PFSK-1 (cell line): ENCODE measurements around the gene SLC2A8.

ENCODE experiments used
- FOXP2 ChIP-seq: optimal IDR thresholded peaks from 2 replicates; pipeline ENCODE3; 2011; ENCODE audit warnings: borderline replicate concordance, control low read depth, inconsistent platforms; ENCODE audit not compliant: insufficient read depth; ENCODE audit errors: extremely low read length, extremely low read depth
- POLR2AphosphoS5 ChIP-seq: IDR thresholded peaks from 2 replicates; pipeline ENCODE4 v1.6.1; 2012; ENCODE audit warnings: low read depth, mild to moderate bottlenecking, control low read depth, low read length, moderate library complexity
- SIN3A ChIP-seq: IDR thresholded peaks from 2 replicates; pipeline ENCODE4 v1.6.1; 2012; ENCODE audit warnings: mild to moderate bottlenecking, low read length, moderate library complexity, borderline replicate concordance; ENCODE audit not compliant: insufficient read depth
- TAF1 ChIP-seq: IDR thresholded peaks from 2 replicates; pipeline ENCODE4 v1.6.1; 2012; ENCODE audit warnings: low read length, control low read depth, borderline replicate concordance; ENCODE audit not compliant: insufficient read depth
- TF ChIP-seq, protein P1 (sequence below), 2 experiments: IDR thresholded peaks; 2 replicates each; pipeline versions ENCODE4 v1.6.1 to v1.8.0; 2011 to 2012; ENCODE audit warnings: low read depth in 2 of 2, low read length in 2 of 2, control low read depth in 1 of 2, inconsistent platforms in 1 of 2, mild to moderate bottlenecking in 1 of 2, moderate library complexity in 1 of 2; ENCODE audit not compliant: insufficient read depth in 1 of 2

Gene SLC2A8

DNA sequence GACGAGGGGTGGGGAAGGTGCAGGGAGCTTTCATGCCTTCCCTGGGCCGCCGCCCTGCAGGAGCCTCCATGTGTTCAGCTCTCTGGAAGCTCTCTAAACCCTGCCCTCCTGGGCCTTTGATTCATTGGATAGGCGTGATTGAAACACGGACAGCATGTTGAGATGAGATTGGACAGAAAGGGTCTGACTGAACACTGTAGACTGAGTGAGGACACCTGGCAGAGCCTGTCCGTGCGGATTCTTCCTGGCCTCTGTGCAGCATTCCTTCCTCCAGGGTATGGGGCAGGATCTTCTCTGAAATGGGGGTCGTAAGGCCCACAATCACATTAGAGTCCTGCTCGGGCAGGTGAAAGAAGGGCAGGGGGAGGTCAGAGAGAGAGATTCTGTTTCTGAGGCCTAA, 41.4 kb downstream of the SLC2A8 start:
- TF ChIP-seq FOXP2 (no peak), SIN3A (no peak), TAF1 (no peak), POLR2AphosphoS5 (no peak)
- TF ChIP-seq, protein P1, sequence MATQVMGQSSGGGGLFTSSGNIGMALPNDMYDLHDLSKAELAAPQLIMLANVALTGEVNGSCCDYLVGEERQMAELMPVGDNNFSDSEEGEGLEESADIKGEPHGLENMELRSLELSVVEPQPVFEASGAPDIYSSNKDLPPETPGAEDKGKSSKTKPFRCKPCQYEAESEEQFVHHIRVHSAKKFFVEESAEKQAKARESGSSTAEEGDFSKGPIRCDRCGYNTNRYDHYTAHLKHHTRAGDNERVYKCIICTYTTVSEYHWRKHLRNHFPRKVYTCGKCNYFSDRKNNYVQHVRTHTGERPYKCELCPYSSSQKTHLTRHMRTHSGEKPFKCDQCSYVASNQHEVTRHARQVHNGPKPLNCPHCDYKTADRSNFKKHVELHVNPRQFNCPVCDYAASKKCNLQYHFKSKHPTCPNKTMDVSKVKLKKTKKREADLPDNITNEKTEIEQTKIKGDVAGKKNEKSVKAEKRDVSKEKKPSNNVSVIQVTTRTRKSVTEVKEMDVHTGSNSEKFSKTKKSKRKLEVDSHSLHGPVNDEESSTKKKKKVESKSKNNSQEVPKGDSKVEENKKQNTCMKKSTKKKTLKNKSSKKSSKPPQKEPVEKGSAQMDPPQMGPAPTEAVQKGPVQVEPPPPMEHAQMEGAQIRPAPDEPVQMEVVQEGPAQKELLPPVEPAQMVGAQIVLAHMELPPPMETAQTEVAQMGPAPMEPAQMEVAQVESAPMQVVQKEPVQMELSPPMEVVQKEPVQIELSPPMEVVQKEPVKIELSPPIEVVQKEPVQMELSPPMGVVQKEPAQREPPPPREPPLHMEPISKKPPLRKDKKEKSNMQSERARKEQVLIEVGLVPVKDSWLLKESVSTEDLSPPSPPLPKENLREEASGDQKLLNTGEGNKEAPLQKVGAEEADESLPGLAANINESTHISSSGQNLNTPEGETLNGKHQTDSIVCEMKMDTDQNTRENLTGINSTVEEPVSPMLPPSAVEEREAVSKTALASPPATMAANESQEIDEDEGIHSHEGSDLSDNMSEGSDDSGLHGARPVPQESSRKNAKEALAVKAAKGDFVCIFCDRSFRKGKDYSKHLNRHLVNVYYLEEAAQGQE (IDR thresholded peaks at IDR 0.05; ENCODE audit: insufficient read depth in 1 of 2, low read depth in 2 of 2, low read length in 2 of 2), result no peak

DNA sequence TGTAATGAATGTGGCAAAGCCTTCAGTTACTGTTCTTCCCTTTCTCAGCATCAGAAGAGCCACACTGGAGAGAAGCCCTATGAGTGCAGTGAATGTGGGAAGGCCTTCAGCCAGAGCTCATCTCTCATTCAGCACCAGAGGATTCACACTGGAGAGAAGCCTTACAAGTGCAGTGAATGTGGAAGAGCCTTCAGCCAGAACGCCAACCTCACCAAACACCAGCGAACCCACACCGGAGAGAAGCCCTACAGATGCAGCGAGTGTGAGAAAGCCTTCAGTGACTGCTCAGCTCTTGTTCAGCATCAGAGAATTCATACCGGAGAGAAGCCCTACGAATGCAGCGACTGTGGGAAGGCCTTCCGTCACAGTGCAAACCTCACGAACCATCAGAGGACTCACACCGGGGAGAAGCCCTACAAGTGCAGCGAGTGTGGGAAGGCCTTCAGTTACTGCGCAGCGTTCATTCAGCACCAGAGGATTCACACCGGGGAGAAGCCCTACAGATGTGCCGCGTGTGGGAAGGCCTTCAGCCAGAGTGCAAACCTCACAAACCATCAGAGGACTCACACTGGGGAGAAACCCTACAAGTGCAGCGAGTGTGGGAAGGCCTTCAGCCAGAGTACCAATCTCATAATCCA, 47.4 kb downstream of the SLC2A8 start:
- TF ChIP-seq TAF1, result no peak

- TF ChIP-seq, protein P1 (IDR thresholded peaks at IDR 0.05; ENCODE audit: insufficient read depth in 1 of 2, low read depth in 2 of 2, low read length in 2 of 2), result no peak
- no peak for TF ChIP-seq POLR2AphosphoS5
Measured at GRCh38 chr9:127444921-127445850, 48.2 kb downstream of the SLC2A8 start.

DNA sequence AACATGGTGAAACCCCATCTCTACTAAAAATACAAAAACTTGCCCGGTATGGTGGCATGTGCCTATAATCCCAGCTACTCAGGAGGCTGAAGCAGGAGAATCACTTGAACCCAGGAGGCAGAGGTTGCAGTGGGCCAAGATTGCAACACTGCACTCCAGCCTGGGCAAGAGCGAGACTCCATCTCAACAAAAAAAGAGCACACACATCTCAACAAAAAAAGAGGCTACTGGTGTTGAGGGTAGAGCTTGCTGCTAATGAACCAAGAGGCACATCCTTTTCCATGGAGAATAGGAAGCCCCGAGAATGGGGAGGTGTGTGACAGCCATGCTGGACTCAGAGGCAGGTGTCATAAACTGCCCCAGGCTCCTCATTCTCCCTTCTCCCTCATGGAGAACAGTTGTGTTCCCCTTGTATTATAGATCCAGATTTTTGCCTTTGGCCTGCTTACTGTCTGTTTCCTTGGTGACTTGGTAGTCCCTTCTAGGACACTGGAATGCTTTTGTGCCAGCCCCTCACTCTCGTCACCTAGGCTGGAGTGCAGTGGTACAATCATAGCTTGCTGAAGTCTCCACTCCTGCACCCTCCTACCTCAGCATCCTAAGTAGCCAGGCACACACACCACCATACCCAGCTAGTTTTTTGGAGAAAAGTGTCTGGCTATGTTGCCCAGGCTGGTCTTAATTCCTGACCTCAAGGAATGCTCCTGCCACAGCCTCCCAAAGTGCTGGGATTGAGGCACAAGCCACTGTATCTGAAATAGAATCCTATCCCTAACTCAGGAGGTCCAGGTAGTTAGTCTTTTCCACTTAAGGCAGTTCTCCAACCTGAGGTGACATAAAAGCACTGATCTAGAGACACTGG, 49.1 kb downstream of the SLC2A8 start:
- TF ChIP-seq POLR2AphosphoS5 (peak; percentile 84), SIN3A (peak; percentile 62; the same call in 1 of the 2 replicates), FOXP2 (no peak), TAF1 (no peak)
- TF ChIP-seq, protein P1 (IDR thresholded peaks at IDR 0.05; ENCODE audit: insufficient read depth in 1 of 2, low read depth in 2 of 2, low read length in 2 of 2), result no peak

- 0 out of 2 replicates have a peak, but pooled peaks have one; percentile 8 for TF ChIP-seq POLR2AphosphoS5
- TF ChIP-seq, protein P1 (IDR thresholded peaks at IDR 0.05; ENCODE audit: insufficient read depth in 1 of 2, low read depth in 2 of 2, low read length in 2 of 2), result no peak
- TF ChIP-seq TAF1, result peak; percentile 20; the same call in 1 of the 2 replicates
- no peak for TF ChIP-seq SIN3A
- TF ChIP-seq FOXP2, result no peak
Measured at GRCh38 chr9:127446713-127447415, 49.9 kb downstream of the SLC2A8 start.
